IPS-NIHi7 (cell line): ENCODE measurements around the gene ELMO1.

Source experiments
- DNase-seq: peaks from one replicate; pipeline ENCODE4 v3.0.0; 2012; ENCODE audit warnings: mixed read lengths; ENCODE audit errors: extremely low spot score

The ELMO1 gene

DNA sequence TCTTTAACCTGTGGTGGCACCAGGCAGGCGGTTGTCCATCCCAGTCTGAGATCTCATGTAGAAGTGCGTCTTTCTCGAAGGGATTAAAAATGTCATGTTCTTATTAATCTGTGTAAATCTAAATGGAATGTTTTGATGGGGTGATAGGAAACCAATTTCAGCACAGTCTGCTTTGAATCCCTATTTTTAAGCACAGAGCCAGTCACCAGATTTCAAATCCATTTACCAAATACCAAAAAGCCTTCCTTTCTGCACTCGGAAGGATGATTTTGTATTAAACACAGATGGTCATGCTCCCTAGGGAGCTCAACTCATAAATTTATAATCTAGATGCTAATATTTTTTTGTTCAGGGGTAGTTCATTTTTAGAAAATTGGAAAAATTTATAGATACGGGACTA is 563.8 kb downstream of the ELMO1 start:
- no peak for DNase-seq

GRCh38 chr7:36884351-36884750 is 564.3 kb downstream of the ELMO1 start:
- no peak for DNase-seq

GRCh38 chr7:36881233-36881874 is 567.3 kb downstream of the ELMO1 start:
- DNase-seq = no peak

DNA sequence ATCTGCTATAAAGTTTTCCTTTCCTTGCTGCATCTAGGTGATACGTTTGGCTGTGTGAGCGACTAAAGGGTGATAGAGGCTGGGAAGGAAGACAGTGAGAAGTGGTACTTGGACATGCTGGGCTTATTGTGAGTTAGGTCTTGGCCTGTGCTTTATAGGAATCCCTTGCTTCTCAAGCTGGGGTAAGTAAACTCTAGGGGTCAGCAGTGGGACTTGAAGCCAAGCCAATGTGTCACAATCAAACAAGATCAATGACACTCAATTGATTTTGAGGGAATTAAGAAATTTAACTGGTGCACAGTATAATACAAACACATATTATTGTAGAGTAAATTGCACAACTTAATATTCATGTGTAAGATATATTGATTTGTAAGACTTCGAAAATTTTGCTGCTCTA is 568.6 kb downstream of the ELMO1 start:
- peak; percentile 41 for DNase-seq

DNA sequence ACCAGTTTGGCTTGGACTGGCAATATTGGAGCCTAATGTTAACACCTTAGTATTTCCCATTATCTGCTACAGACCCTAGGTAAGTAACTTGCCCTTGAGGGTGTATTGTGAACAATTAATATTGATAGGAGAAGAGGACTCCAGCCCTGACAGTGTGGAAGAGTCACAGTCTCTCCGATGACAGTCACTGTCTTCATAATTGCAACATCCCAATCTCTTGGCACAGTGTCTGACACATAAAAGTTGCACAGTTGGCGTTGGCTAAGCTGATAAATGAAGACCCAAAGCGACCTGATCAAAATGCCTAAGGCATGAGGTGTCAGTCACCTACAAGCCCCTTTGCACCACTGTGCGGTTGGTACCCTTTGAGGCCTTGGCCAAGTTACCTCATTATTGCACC is 569.6 kb downstream of the ELMO1 start:
- DNase-seq = no peak

- no peak for DNase-seq
Observed at GRCh38 chr7:36878288-36878687, 570.4 kb downstream of the ELMO1 start.

DNA sequence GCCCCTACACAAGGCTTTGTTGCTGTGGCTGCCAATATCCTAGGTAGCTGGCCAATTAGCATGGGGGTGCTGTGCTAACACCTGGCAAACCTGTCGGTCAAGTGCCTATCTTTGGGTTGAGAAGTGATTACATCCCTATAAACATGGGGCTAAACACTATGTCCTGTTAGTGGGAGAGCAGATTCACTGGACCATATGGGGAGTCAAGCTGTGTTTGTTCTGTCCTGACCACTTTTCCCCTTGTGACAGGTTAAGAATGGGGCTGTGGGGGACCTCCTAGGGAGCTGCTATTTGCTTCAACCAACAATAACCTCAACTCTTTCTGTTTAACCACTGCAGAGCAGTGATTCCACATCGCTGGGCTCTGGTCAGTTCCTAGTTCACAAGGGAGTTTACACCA is 572.9 kb downstream of the ELMO1 start:
- DNase-seq = peak; percentile 22

DNA sequence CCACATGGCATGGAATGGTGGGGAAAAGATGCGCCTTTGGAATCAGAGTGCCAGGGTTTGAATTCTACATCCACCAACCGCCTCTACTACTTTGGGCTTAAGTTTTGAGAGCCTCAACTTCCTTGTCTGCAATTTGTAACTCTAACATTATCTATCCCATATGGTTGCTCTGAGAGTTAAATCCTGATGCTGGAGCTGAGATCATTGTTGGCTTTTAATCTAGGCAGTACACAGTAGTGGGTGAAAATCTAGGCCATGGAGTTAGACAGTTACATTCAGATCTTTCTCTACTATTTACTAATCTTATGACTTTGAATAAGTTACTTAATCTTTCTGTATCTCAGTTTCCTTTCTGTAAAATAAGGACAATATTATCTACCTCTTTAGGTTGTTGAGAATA is 574.6 kb downstream of the ELMO1 start:
- no peak for DNase-seq

GRCh38 chr7:36871863-36872262 is 576.8 kb downstream of the ELMO1 start:
- DNase-seq = peak; percentile 25

GRCh38 chr7:36871355-36871738 is 577.3 kb downstream of the ELMO1 start:
- no peak for DNase-seq

DNA sequence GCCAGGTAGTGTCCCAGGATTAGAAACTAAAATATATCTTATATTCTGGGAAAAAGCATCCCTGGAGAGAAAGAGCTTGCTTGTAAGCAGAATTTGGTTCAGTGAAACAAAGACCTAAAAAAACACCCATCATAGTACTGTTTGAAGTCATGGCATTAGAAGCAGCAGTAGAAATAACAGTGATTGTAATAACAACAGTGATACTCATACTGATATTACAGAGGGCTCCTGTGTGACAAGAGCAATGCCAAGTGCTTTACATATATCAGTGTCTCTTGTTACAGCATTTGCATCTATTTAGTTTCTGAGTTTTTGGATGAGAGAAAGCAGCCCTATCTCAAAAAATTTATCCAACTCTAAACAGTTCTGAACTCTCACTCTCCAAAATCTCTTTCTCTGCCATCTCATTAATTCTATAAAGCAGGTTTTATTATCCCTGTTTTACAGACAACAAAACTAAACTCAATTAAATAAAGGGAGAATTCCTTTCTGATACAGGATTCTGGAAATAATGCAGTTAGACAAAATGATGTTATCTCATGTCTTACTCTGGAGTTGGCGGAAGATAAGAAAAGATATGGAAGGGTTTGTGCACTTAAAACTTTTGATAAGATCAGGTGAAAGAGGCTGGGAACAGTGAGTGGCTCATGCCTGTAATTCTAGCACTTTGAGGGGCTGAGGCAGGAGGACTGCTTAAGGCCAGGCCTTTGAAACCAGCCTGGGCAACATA is 577.9 kb downstream of the ELMO1 start:
- DNase-seq = no peak

DNA sequence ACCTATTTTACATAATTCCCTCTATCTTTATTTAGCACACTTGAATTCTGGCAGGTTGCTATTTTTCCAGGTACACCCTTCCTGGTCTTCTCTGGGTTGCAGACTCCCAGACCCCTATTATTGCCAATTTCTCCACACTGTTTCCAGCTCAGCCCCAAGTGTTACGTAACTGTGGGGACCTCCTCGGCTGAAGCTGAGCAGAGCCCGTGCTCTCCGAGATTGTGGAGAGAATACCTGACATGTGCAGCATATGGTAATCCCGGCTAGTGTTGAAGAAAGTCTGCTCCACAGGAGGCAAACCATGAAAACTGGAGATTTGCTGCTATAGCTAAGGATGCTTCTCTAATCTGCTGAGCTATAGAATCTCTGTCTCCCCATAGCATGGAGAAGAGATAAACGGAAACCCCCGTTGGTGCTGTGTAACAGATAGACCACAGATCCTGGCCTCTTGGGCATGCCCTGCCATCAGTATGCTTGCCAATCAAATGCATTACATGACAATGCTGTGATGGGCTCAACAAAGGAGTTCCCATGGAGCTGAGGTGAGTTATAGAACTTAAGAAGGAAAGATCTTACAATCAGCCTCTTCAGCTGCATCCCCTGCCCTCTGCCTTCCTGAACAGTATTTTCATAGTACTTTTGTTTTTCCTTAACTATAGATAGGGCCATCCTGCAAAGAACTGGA is 579.8 kb downstream of the ELMO1 start:
- no peak for DNase-seq

DNA sequence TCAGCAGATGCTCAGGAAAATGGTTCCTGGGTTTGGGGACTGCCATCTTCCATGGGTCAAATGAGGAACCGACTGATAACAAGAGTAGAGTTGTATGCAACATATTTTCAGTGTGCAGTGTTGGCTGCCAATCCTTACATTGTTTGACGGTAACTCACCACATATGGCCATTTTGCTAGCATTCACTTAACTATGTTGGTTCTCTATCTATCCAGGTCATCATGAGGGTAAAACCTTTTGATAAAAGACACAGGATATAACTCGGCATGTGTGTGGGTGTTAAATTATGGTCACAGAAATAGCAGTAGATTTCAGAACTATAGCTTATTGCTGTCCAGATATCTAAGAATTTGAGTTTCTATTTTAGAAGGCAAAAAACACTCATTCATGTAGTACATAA is 583.6 kb downstream of the ELMO1 start:
- DNase-seq = no peak

DNA sequence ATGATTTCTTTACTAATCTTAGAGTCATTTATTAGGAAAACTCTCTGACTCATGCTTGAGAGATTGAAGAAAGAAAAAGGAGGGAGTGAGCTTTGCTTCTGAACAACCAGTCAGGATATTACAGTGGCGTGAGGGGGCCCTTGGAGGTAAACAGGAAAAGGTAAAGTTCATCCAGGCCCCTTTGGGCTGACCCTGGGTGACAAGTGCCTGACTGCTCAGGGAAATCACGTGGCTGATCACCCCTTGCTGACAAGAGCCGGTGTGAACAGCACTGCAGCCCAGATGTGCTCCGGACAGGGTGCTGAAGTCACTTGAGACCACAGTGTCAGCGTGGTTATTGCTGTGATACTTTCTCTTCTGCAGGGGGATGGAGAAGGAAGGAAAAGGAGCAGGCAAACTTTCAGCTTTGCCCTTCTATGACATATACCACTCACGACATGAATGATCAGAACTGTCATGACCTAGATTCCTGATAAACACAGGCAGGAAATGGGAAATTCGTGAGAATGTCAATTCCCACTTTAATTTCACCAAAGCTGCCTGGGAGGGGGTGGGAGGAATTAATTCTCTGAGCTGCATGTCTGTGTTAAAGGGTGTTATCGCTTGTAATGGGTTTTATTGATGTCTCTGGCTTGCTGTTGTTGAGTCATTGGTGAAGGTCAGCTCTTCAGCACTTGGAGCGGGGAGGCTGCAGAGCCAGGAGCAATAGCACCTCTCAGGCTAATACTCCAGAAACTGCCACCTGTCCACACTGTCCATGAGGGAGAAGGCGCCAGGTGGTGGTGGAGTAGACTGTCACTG is 584.6 kb downstream of the ELMO1 start:
- no peak for DNase-seq

DNA sequence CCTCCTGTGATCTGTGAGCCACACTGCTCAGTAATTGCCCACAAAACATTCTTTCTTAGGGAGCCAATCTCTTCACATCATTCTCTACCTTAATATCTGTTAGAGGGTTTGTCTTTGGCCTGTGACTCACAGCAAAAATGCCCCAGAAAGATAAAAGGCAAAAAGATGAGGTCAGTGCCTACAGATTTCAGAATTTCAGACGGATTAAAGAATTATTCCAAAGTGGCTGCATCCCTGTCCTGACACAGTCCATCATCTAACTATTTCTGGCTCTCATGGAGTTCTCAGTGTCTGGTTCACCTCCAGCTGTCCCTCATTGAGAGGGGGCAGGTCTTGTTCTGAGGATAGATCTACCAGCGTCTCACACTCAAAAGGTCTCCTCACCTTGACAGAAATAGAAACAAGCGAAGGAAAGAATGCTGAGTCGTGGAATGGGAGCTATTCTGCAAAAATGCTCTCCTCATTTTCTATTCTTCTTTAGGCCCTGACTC is 585.8 kb downstream of the ELMO1 start:
- no peak for DNase-seq

DNA sequence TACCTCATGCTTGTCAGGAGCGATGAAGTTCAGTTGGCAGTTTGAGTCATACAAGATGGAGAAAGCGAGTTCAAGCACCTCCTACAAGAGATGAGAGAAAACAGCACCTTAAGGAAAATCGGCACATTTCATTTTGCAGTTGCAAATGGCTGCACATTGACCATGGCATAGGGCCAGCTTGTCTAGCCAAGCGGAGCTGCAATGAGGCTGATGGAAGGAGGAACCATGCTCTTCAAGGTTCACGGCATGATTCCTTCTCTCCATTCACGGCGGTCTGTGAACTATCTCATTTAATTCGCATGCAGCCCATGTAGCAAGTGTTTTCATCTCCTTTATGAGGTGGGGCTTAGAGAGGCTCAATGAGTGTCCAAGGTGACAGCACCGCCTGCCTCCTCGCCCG is 587.0 kb downstream of the ELMO1 start:
- DNase-seq = no peak

DNA sequence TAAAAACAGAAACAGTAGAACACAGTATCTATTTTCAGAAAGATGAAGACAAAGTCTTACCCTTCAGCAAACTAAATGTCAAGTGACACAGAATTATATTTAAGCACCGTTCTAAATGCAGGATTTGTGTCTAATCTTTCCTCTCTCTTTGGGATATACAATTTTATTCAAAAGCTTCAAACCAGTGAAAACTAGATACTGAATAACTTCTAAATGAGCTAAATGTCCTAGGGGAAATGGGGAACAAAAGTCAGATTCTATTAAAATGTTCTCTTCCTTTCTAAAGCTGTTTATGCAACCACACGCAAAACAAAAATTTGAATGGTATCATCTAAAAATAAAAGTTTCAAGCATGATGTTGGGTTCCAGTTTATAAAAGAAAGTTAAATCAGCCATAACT is 588.0 kb downstream of the ELMO1 start:
- no peak for DNase-seq

- no peak for DNase-seq
Observed at GRCh38 chr7:36855330-36855729, 593.3 kb downstream of the ELMO1 start.

DNA sequence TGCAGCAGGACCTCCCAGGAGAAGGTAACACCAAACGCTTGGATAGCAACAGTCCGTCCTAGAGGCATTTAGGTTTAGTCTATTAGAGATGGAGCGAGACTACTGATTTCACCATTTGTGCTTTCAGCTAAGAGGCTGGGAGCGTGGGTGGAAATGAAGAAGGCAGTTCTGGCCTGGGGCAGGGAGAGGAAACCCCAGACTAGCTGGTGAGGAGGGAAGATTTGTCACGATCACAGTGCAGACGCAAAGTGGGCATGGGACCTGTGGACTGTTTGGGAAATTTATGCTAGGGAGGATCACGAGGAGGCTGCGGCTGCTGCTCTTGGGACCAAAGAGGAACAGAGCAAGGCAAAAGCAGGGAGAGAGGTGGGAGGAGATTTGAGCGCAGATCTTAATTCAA is 594.0 kb downstream of the ELMO1 start:
- no peak for DNase-seq

GRCh38 chr7:36852931-36853330 is 595.7 kb downstream of the ELMO1 start:
- DNase-seq = no peak

- DNase-seq = no peak
Observed at GRCh38 chr7:36852017-36852416, 596.6 kb downstream of the ELMO1 start.

DNA sequence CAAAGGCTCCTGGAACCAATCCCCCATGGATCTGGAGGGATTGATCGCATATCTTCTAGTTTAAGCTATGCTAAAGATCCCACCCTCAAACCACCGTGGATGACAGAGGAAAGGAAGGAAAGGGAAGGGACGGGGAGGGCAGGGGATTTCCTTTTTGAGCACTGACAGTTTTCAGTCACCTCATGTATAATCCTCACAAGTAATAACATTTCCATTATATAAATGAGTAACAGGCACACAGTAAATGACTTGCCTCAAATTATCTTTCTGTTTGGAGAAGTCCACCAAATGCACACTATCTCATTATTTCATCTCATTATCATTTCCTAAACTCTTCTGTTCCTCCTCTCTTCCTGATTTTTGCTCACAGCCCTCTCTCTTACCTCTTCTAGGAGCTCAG is 597.3 kb downstream of the ELMO1 start:
- no peak for DNase-seq
